ENCODE results near the gene PTGES2.

- TF ChIP-seq POLR2A (IDR thresholded peaks at IDR 0.05; ENCODE audit: low read depth) (no peak), CTCF (IDR thresholded peaks at IDR 0.05) (no peak), POLR2AphosphoS5 (IDR thresholded peaks at IDR 0.05) (peak; percentile 19 to 28), EP300 (IDR thresholded peaks at IDR 0.05) (no peak)
Measured at GRCh38 chr9:128070874-128071273, 56.7 kb downstream of the PTGES2 start.
